Measurements from ENCODE around the gene MCUB. TPM values are rescaled to one million over a fixed set of nuclear protein-coding genes. Genes with fewer than 3 reads are reported as not detected.

Gene MCUB
- polyA plus RNA-seq, 1 donor from 2014 or later: 3.9 TPM

DNA sequence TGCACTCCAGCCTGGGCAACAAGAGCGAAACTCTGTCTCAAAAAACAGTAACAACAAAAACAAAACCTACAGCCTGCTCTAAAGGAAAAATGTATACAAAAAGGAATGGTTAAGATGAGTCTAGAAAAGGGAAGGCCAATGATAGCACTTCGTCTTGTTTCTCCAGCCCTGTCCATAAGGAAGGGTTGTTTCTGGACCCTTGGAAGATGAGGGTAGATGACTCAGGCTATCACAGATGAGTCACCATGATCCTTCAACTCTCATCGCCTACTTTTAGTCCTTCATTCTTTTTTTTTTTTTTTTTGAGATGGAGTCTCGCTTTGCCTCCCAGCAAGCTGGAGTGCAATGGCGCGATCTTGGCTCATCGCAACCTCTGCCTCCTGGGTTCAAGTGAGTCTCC is 161.0 kb downstream of the MCUB start:
- Histone ChIP-seq H3K4me2 (ENCODE audit: low read length) (no peak overlapping the region), H3F3A (ENCODE audit: insufficient read depth, low read length, poor library complexity, severe bottlenecking) (no peaks in the 10 kb centered on the region), H3K27me3 (ENCODE audit: insufficient read depth, low read depth, low read length) (no peaks in the 10 kb centered on the region), H3K9ac (ENCODE audit: low read length) (no peak overlapping the region), H3K79me2 (replicated peaks; ENCODE audit: insufficient read depth, low read length) (no peaks in the 10 kb centered on the region), H3K36me3 (ENCODE audit: insufficient read depth, low read length) (no peaks in the 10 kb centered on the region), H2AFZ (ENCODE audit: low read depth, low read length) (no peak overlapping the region), H3K9me2 (ENCODE audit: insufficient read depth, low read length) (no peaks in the 10 kb centered on the region), H3K9me3 (ENCODE audit: low read length) (no peaks in the 10 kb centered on the region), H4K20me1 (ENCODE audit: insufficient read depth) (no peaks in the 10 kb centered on the region), H3K27ac (ENCODE audit: low read length) (no peak overlapping the region), H3K4me3 (ENCODE audit: low read length) (no peak overlapping the region)
- no peak for TF ChIP-seq EZH2 (IDR thresholded peaks at IDR 0.05; ENCODE audit: borderline replicate concordance, insufficient read depth, low read length, poor library complexity, severe bottlenecking)
- no peak for TF ChIP-seq RAD21 (conservative IDR thresholded peaks at IDR 0.05)
- no peak for TF ChIP-seq MXI1 (conservative IDR thresholded peaks at IDR 0.05; ENCODE audit: poor library complexity, severe bottlenecking)
- no peak for TF ChIP-seq REST (IDR thresholded peaks at IDR 0.05; ENCODE audit: borderline replicate concordance)
- TF ChIP-seq SMC3 (conservative IDR thresholded peaks at IDR 0.05; ENCODE audit: poor library complexity): no peak
- TF ChIP-seq EP300 (conservative IDR thresholded peaks at IDR 0.05; ENCODE audit: poor library complexity, severe bottlenecking): no peak
- TF ChIP-seq TAF1 (IDR thresholded peaks at IDR 0.05; ENCODE audit: low read depth): no peak
- TF ChIP-seq, protein P1, sequence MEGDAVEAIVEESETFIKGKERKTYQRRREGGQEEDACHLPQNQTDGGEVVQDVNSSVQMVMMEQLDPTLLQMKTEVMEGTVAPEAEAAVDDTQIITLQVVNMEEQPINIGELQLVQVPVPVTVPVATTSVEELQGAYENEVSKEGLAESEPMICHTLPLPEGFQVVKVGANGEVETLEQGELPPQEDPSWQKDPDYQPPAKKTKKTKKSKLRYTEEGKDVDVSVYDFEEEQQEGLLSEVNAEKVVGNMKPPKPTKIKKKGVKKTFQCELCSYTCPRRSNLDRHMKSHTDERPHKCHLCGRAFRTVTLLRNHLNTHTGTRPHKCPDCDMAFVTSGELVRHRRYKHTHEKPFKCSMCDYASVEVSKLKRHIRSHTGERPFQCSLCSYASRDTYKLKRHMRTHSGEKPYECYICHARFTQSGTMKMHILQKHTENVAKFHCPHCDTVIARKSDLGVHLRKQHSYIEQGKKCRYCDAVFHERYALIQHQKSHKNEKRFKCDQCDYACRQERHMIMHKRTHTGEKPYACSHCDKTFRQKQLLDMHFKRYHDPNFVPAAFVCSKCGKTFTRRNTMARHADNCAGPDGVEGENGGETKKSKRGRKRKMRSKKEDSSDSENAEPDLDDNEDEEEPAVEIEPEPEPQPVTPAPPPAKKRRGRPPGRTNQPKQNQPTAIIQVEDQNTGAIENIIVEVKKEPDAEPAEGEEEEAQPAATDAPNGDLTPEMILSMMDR (IDR thresholded peaks at IDR 0.05; ENCODE audit: poor library complexity, severe bottlenecking): no peak
- no peak for TF ChIP-seq POLR2AphosphoS5 (IDR thresholded peaks at IDR 0.05)

DNA sequence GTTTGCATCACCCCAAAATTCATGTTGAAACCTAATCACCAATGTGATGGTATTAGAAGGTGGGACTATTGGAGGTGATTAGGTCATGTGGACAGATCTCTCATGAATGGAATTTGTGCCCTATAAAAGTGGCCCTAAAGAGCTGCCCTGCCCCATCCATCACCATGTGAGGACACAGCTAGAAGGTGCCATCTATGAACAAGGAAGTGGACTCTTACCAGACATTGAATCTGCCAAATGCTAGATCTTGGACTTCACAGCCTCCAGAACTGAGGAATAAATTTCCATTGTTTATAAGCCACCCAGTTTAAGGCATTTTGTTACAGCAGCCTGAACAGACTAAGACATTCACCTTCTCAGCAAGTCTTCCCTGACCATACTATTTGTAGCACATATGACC is 162.3 kb downstream of the MCUB start:
- H2AFZ ChIP-seq (ENCODE audit: low read depth, low read length): no peak overlapping the region
- no peaks in the 10 kb centered on the region for H3K9me3 ChIP-seq (ENCODE audit: low read length)
- peaks cover 3% of the 10 kb centered on the region for H3K79me2 ChIP-seq (replicated peaks; ENCODE audit: insufficient read depth, low read length)
- H3K4me3 ChIP-seq (ENCODE audit: low read length): no peak overlapping the region
- no peak overlapping the region for H3K27ac ChIP-seq (ENCODE audit: low read length)
- no peaks in the 10 kb centered on the region for H4K20me1 ChIP-seq (ENCODE audit: insufficient read depth)
- no peaks in the 10 kb centered on the region for H3F3A ChIP-seq (ENCODE audit: insufficient read depth, low read length, poor library complexity, severe bottlenecking)
- H3K9ac ChIP-seq (ENCODE audit: low read length): no peak overlapping the region
- TF ChIP-seq, protein P1 (IDR thresholded peaks at IDR 0.05; ENCODE audit: poor library complexity, severe bottlenecking): no peak
- TF ChIP-seq POLR2AphosphoS5 (IDR thresholded peaks at IDR 0.05) (no peak), TAF1 (IDR thresholded peaks at IDR 0.05; ENCODE audit: low read depth) (no peak)
- H3K9me2 ChIP-seq (ENCODE audit: insufficient read depth, low read length): no peaks in the 10 kb centered on the region
- no peaks in the 10 kb centered on the region for H3K27me3 ChIP-seq (ENCODE audit: insufficient read depth, low read depth, low read length)
- H3K4me2 ChIP-seq (ENCODE audit: low read length): no peak overlapping the region
- no peaks in the 10 kb centered on the region for H3K36me3 ChIP-seq (ENCODE audit: insufficient read depth, low read length)

All from neural cell (in vitro differentiated cells).